T-helper 17 cell (primary cell): ENCODE data around the gene FAM162B. TPM values are rescaled to one million over a fixed set of nuclear protein-coding genes. Genes with fewer than 3 reads are reported as not detected.

ENCODE experiments used
- total RNA-seq, 4 donors: library from RNA in 2 of 4; stranded (reverse) in 2 of 4; gene quantifications; one replicate each; pipeline ENCODE4 v1.2.3 and lab custom pipeline; 2022 to 2026

Gene FAM162B
- total RNA-seq, 2 donors from 2014 or later, result not detected

Other genes with a start within 250 kb of the FAM162B start
- 1 to 10 TPM in 1 of 2 donors, not detected in 1; 3.5 TPM for gene TRAPPC3L, start 220.0 kb downstream of the FAM162B start, total RNA-seq
- gene CALHM4, start 212.0 kb downstream of the FAM162B start, total RNA-seq, result not detected
- 10 to 100 TPM; 44.0 to 48.2 TPM for gene RWDD1, start 194.2 kb downstream of the FAM162B start, total RNA-seq
- gene RSPH4A, start 149.2 kb downstream of the FAM162B start, total RNA-seq, result under 1 TPM; 0.60 to 0.67 TPM
- 10 to 100 TPM; 12.9 to 18.0 TPM for gene ZUP1, start 97.0 kb downstream of the FAM162B start, total RNA-seq
- gene KPNA5, start 84.5 kb downstream of the FAM162B start, total RNA-seq, result 10 to 100 TPM; 32.7 to 36.3 TPM
- gene GPRC6A, start 63.4 kb upstream of the FAM162B start, total RNA-seq, result not detected
- not detected for gene RFX6, start 111.5 kb upstream of the FAM162B start, total RNA-seq